Spleen (tissue), 11 donors: ENCODE data around the gene TRPM8. TPM values are rescaled to one million over a fixed set of nuclear protein-coding genes. Genes with fewer than 3 reads are reported as not detected.

Experiments
- DNase-seq: peaks from one replicate; pipeline ENCODE4 v3.0.0-alpha.2; 2020
- H3K27ac ChIP-seq, 8 donors: fragments of 200-600 bp; sonication (generic) in 7 of 8; 1 replicate in 4 of 8; 2 replicates in 4 of 8; pipeline versions ENCODE4 v1.5.0 to v1.8.0; 2016 to 2021; ENCODE audit warnings: inconsistent platforms in 4 of 8, mild to moderate bottlenecking in 4 of 8, moderate library complexity in 1 of 8
- H3K27me3 ChIP-seq, 7 donors: fragments of 200-600 bp; sonication (generic) in 6 of 7; replicated peaks in 1 of 7; 1 replicate in 4 of 7; 2 replicates in 3 of 7; pipeline versions ENCODE4 v1.5.0 to v1.8.0; 2016 to 2021; ENCODE audit warnings: inconsistent platforms in 3 of 7, mild to moderate bottlenecking in 1 of 7
- H3K36me3 ChIP-seq, 6 donors: fragments of 200-600 bp; sonication (generic) in 5 of 6; 1 replicate in 4 of 6; 2 replicates in 2 of 6; pipeline versions ENCODE4 v1.5.0 to v1.8.0; 2016 to 2021; ENCODE audit warnings: inconsistent platforms in 2 of 6
- H3K4me1 ChIP-seq, 6 donors: fragments of 200-600 bp; sonication (generic) in 5 of 6; 1 replicate in 3 of 6; 2 replicates in 3 of 6; pipeline versions ENCODE4 v1.5.0 to v1.8.0; 2016 to 2021; ENCODE audit warnings: inconsistent platforms in 3 of 6
- H3K4me3 ChIP-seq, 8 donors: fragments of 200-600 bp; sonication (generic) in 7 of 8; 1 replicate in 4 of 8; 2 replicates in 4 of 8; pipeline versions ENCODE4 v1.5.0 to v1.8.0; 2016 to 2021; ENCODE audit warnings: inconsistent platforms in 4 of 8, mild to moderate bottlenecking in 4 of 8, moderate library complexity in 2 of 8
- H3K9me3 ChIP-seq, 8 donors: fragments of 200-600 bp; sonication (generic) in 7 of 8; 1 replicate in 4 of 8; 2 replicates in 4 of 8; pipeline versions ENCODE4 v1.5.0 to v1.8.0; 2016 to 2021; ENCODE audit warnings: inconsistent platforms in 4 of 8
- CTCF ChIP-seq, 11 experiments: fragments of 200-600 bp in 7 of 11; fragments of 450-650 bp in 4 of 11; sonication (generic) in 4 of 11; IDR thresholded peaks in 8 of 11; conservative IDR thresholded peaks in 3 of 11; 1 replicate in 7 of 11; 2 replicates in 4 of 11; pipeline versions ENCODE4 v1.4.0 to v1.8.0; 2016 to 2021; ENCODE audit warnings: antibody characterized with exemption in 11 of 11, inconsistent platforms in 4 of 11, mild to moderate bottlenecking in 1 of 11
- POLR2A ChIP-seq, 3 donors: fragments of 450-650 bp; IDR thresholded peaks; one replicate each; pipeline ENCODE4 v1.5.1; 2017; ENCODE audit warnings: antibody characterized with exemption in 3 of 3, mild to moderate bottlenecking in 1 of 3
- POLR2AphosphoS5 ChIP-seq, 3 donors: sonication (generic); formaldehyde crosslinking; IDR thresholded peaks; one replicate each; pipeline ENCODE4 v1.5.1; 2017; ENCODE audit warnings: antibody characterized with exemption in 3 of 3
- WGBS, 5 donors: extraction: QIAGEN DNeasy Blood & Tissue Kit in 3 of 5; methylation state at CpG; one replicate each; pipeline versions ENCODE4 v1.1.5 to v1.1.7; 2013 to 2018; 5-methylcytosine and 5-hydroxymethylcytosine counted together
- intact Hi-C: fragments of 100-400 bp; cut with DNase I; formaldehyde crosslinking; loops from one replicate; pipeline ENCODE4 v1.15.0; 2023; ENCODE audit warnings: low total_unique reads
- polyA plus RNA-seq, 3 donors: library from polyadenylated mRNA; stranded (reverse); fragments of 200-250 nt; gene quantifications; one replicate each; pipeline ENCODE4 v1.2.1, GENCODE V29; 2013
- total RNA-seq, 7 donors: library from RNA; depleted of rRNA in 3 of 7; stranded (reverse); fragments of >200 nt in 3 of 7; fragmentation: NEBNext Ultra II Directional in 4 of 7; extraction: Animal tissue kit (Norgen Biotek cat#: 25700) in 4 of 7; gene quantifications; one replicate each; pipeline versions ENCODE4 v1.1.0 to v1.2.1, GENCODE V29; 2016 to 2021
- donor health status: healthy with polysubstance abuse.
- donor health status: DM: no; HTN: no; CAD: no; lungs with moderate emphysema.
- donor health status: DM: no; HTN: no; CAD: no.
- donor health status: Bipolar disorder and iron deficiency.
- donor health status: healthy.
- donor health status: DM: no; HTN: no; CAD: no.
- donor health status: DM: yes; HTN: yes; CAD: no.

TRPM8 gene
- total and polyA plus RNA-seq, 10 donors = 0.02 to 0.06 TPM; not detected in 8

DNA sequence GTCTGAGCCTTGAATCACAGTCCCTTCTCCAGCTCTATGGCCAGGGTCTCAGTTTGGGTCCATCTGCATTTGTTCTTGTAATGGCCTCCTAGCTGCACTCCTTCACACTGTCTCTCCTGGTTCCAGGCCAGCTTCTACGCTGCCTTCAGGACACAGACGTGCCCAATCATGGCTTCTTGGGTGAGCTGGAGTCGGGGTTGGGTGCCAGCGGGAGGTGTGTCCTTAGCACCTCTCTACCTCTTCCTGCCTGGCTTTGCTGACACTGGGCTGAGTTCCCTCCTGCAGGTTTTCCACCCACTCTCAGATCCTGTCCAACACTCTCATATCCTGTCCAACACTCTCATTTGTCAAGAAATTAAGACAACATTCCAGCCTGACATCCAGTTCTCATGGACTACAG lies 9.6 kb downstream of the TRPM8 start:
- TF ChIP-seq POLR2A (IDR thresholded peaks at IDR 0.05) (no peak), CTCF (IDR thresholded peaks at IDR 0.05 in 8 of 11, conservative IDR thresholded peaks at IDR 0.05 in 3 of 11) (no peak), POLR2AphosphoS5 (IDR thresholded peaks at IDR 0.05) (no peak)
- intact Hi-C loops = no loop called here
- 68 to 91% (median 82%) methylated on average over 4 of the region's 4 CpGs for WGBS, 5 donors
- H3K27ac ChIP-seq = no peak overlapping the region
- H3K9me3 ChIP-seq = no peaks in the 10 kb centered on the region
- no peak for DNase-seq
- peaks cover 0 to 70% (median 6%) of the 10 kb centered on the region in 7 donors for H3K27me3 ChIP-seq
- H3K4me3 ChIP-seq = no peak overlapping the region
- no peaks in the 10 kb centered on the region for H3K36me3 ChIP-seq
- no peaks in the 10 kb centered on the region for H3K4me1 ChIP-seq

DNA sequence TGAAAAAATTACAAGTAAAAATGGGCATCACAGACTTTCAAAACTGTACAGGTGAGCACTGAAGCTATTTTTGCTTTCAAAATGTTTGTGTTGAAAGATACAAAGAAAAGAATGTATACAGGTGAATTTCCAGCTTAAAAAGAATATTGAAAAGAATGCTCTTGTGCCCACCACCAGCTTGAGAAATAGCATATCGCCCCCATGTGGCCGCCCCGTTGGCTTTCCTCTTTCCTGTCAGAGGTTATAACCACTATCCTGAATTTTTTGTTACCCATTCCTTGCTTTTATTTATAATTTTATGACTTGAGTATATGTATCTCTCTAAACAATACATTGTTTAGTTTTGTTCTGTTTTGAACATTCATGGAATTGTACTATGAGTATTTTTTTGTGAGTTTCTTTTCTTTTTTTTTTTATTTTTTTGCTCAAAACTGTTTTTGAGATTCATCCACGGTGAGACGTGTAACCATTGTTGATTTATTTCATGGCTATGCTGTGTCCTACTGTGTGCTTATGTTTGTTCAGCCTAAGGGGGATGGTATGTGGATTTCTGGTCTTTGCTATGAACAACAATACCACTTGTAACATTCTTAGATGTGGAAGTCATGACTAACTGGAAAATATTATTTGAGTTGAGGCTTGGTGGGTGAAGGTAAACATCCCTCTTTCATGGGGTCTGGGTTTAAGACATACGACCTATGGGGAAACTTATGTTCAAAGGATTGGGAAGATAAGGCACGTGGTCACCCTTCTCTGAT lies 11.6 kb downstream of the TRPM8 start:
- DNase-seq = no peak
- H3K4me1 ChIP-seq = no peaks in the 10 kb centered on the region
- H3K9me3 ChIP-seq = no peaks in the 10 kb centered on the region
- intact Hi-C loops = no loop called here
- H3K4me3 ChIP-seq = no peak overlapping the region
- no peak overlapping the region for H3K27ac ChIP-seq
- 23 to 32% (median 27%) methylated on average over 7 of the region's 7 CpGs for WGBS, 5 donors
- TF ChIP-seq CTCF (IDR thresholded peaks at IDR 0.05 in 8 of 11, conservative IDR thresholded peaks at IDR 0.05 in 3 of 11) (peak in 5 of 11 experiments; percentile 14 to 28 (median 21)), POLR2A (IDR thresholded peaks at IDR 0.05) (no peak)
- H3K36me3 ChIP-seq = no peaks in the 10 kb centered on the region
- H3K27me3 ChIP-seq = peaks cover 0 to 78% (median 6%) of the 10 kb centered on the region in 7 donors

DNA sequence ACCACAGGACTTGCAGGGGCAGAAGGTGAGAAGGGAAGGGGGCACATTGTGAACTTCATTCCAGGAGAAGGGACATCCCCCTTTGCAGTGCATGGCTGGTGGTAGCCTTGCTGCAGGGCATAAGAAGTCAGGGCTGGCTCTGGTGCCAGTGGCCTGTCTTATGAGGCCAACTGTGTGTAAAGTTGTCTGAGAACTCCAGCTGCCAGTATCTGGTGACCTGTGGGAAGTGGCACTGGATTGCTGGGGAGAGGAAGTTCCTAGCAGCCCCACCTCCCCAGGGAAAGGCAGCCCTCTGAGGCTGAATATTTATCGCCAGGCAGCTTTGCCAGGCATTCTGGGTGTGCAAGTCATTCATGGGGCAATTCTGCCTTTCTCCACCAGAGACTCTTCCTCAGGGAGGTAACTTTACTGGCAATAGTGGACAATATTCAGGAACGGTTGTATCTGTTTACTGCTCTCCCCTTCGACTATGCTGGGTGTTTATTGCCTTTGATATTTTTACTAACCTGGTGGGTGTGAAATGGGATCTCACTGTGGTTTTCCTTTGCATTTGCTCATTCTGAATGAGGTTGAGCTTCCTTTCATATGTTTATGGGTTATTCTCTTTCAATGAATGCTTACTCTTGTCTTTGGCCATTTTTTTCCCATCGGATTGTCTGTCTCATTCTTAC lies 12.3 kb downstream of the TRPM8 start:
- TF ChIP-seq POLR2AphosphoS5 (IDR thresholded peaks at IDR 0.05) = no peak
- no peak for TF ChIP-seq CTCF (IDR thresholded peaks at IDR 0.05 in 8 of 11, conservative IDR thresholded peaks at IDR 0.05 in 3 of 11)
- TF ChIP-seq POLR2A (IDR thresholded peaks at IDR 0.05) = no peak

GRCh38 chr2:233934524-233934923 lies 17.4 kb downstream of the TRPM8 start:
- peaks cover 0 to 70% (median 24%) of the 10 kb centered on the region in 7 donors for H3K27me3 ChIP-seq
- 85 to 100% (median 90%) methylated on average over 1 of the region's 1 CpG for WGBS, 5 donors
- peaks cover 0 to 6% (median 0%) of the 10 kb centered on the region in 6 donors for H3K4me1 ChIP-seq
- no peak for TF ChIP-seq CTCF (IDR thresholded peaks at IDR 0.05 in 8 of 11, conservative IDR thresholded peaks at IDR 0.05 in 3 of 11)
- no peak for TF ChIP-seq POLR2A (IDR thresholded peaks at IDR 0.05)
- TF ChIP-seq POLR2AphosphoS5 (IDR thresholded peaks at IDR 0.05) = no peak
- no peak overlapping the region for H3K27ac ChIP-seq
- intact Hi-C loops = no loop called here
- H3K36me3 ChIP-seq = no peaks in the 10 kb centered on the region
- no peaks in the 10 kb centered on the region for H3K9me3 ChIP-seq
- DNase-seq = no peak
- no peak overlapping the region for H3K4me3 ChIP-seq

More for the DNA sequence above, 12.3 kb downstream of the TRPM8 start:
- WGBS, 5 donors = 17 to 36% (median 28%) methylated on average over 4 of the region's 4 CpGs
- intact Hi-C loops = no loop called here
- no peak overlapping the region for H3K4me3 ChIP-seq
- H3K27me3 ChIP-seq = peaks cover 0 to 71% (median 6%) of the 10 kb centered on the region in 7 donors
- H3K9me3 ChIP-seq = no peaks in the 10 kb centered on the region
- no peak for DNase-seq
- no peaks in the 10 kb centered on the region for H3K36me3 ChIP-seq
- no peak overlapping the region for H3K27ac ChIP-seq
- no peaks in the 10 kb centered on the region for H3K4me1 ChIP-seq
